Fibroblast of pulmonary artery (primary cell): ENCODE results near the gene CACNA1G.

ENCODE experiments used
- DNase-seq: peaks from one replicate; pipeline ENCODE4 v3.0.0-alpha.2; 2010; ENCODE audit warnings: low read depth
- H3K4me3 ChIP-seq: replicated peaks from 2 replicates; pipeline ENCODE4 v1.5.1; 2011; ENCODE audit warnings: low read depth, mild to moderate bottlenecking, control low read depth, low read length, moderate library complexity
- CTCF ChIP-seq: IDR thresholded peaks from 2 replicates; pipeline ENCODE4 v1.5.1; 2011; ENCODE audit warnings: mild to moderate bottlenecking, control low read depth, low read length, inconsistent platforms; ENCODE audit errors: missing control alignments

CACNA1G gene

GRCh38 chr17:50541402-50541715 lies 19.2 kb upstream of the CACNA1G start:
- DNase-seq, result no peak
- H3K4me3 ChIP-seq, result peak overlapping the region; percentile 48
- no peak for TF ChIP-seq CTCF

- TF ChIP-seq CTCF, result no peak
- DNase-seq, result peak; percentile 73
- H3K4me3 ChIP-seq, result peak overlapping the region; percentile 58
These were observed 18.5 kb upstream of the CACNA1G start for GRCh38 chr17:50541716-50542688.

- TF ChIP-seq CTCF, result no peak
- H3K4me3 ChIP-seq, result no peak overlapping the region
- no peak for DNase-seq
These were observed 17.4 kb upstream of the CACNA1G start for GRCh38 chr17:50542795-50543774.

- no peak for DNase-seq
- TF ChIP-seq CTCF, result no peak
- no peak overlapping the region for H3K4me3 ChIP-seq
These were observed 16.0 kb upstream of the CACNA1G start for GRCh38 chr17:50544516-50544915.

GRCh38 chr17:50545311-50545710 lies 15.2 kb upstream of the CACNA1G start:
- DNase-seq, result no peak
- no peak for TF ChIP-seq CTCF
- no peak overlapping the region for H3K4me3 ChIP-seq

GRCh38 chr17:50546701-50547034 lies 13.8 kb upstream of the CACNA1G start:
- no peak for TF ChIP-seq CTCF
- no peak overlapping the region for H3K4me3 ChIP-seq
- DNase-seq, result no peak
